Tibial nerve (tissue), 3 donors: ENCODE results near the gene SCTR.

Experiments
- POLR2A ChIP-seq, 2 donors: fragments of 450-650 bp; IDR thresholded peaks; one replicate each; pipeline ENCODE4 v1.6.1; 2017; ENCODE audit warnings: antibody characterized with exemption in 2 of 2, mild to moderate bottlenecking in 2 of 2, moderate library complexity in 2 of 2
- TF ChIP-seq, protein P1 (sequence below), 5 experiments: fragments of 200-600 bp in 3 of 5; fragments of 450-650 bp in 2 of 5; sonication (generic) in 3 of 5; IDR thresholded peaks; one replicate each; pipeline ENCODE4 v1.5.1; 2016 to 2019; ENCODE audit warnings: antibody characterized with exemption in 5 of 5, mild to moderate bottlenecking in 3 of 5, moderate library complexity in 2 of 5

DNA sequence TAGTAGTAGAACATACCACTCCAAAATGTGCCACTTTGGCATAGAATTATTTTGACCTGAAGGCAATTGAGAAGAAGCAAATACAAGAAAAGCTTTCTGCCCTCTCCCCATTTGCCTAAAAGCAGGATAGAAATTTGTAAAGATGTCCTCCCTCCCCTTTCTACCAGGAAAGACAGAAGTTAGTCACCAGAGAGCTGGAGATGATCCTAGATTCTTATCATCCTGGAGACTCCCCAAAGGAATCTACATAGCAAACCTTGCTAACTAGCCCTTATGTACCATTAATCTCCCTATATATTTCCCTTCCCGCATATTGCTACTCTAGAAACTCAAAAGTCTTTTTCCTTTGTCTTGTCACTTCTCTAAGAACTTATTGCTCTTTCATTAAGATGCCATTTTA is 105.2 kb downstream of the SCTR start:
- TF ChIP-seq, protein P1, sequence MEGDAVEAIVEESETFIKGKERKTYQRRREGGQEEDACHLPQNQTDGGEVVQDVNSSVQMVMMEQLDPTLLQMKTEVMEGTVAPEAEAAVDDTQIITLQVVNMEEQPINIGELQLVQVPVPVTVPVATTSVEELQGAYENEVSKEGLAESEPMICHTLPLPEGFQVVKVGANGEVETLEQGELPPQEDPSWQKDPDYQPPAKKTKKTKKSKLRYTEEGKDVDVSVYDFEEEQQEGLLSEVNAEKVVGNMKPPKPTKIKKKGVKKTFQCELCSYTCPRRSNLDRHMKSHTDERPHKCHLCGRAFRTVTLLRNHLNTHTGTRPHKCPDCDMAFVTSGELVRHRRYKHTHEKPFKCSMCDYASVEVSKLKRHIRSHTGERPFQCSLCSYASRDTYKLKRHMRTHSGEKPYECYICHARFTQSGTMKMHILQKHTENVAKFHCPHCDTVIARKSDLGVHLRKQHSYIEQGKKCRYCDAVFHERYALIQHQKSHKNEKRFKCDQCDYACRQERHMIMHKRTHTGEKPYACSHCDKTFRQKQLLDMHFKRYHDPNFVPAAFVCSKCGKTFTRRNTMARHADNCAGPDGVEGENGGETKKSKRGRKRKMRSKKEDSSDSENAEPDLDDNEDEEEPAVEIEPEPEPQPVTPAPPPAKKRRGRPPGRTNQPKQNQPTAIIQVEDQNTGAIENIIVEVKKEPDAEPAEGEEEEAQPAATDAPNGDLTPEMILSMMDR (IDR thresholded peaks at IDR 0.05) = no peak
- TF ChIP-seq POLR2A (IDR thresholded peaks at IDR 0.05) = no peak
